Smooth muscle cell (in vitro differentiated cells): ENCODE results near the gene MIDN. TPM values are rescaled to one million over a fixed set of nuclear protein-coding genes. Genes with fewer than 3 reads are reported as not detected.

Experiments used
- DNase-seq: peaks from one replicate; lab custom pipeline; 2025; ENCODE audit not compliant: unreplicated experiment; lab: John Stamatoyannopoulos, UW
- H2AFZ ChIP-seq: fragments of 200-600 bp; sonication (generic); 2 replicates; pipeline ENCODE4 v1.6.0; 2016; ENCODE audit warnings: antibody characterized with exemption, low read depth, mild to moderate bottlenecking
- H3F3A ChIP-seq: fragments of 200-600 bp; sonication (generic); 2 replicates; pipeline ENCODE4 v1.6.0; 2017; ENCODE audit warnings: antibody characterized with exemption, low read depth
- H3K27ac ChIP-seq: fragments of 200-600 bp; sonication (generic); 2 replicates; pipeline ENCODE4 v1.5.1; 2016; ENCODE audit warnings: low read depth, mild to moderate bottlenecking
- H3K27me3 ChIP-seq: fragments of 200-600 bp; sonication (generic); 2 replicates; pipeline ENCODE4 v1.6.1; 2016; ENCODE audit warnings: low read depth, mild to moderate bottlenecking
- H3K36me3 ChIP-seq: fragments of 200-600 bp; sonication (generic); 2 replicates; pipeline ENCODE4 v1.5.1; 2016; ENCODE audit warnings: low read depth
- H3K4me1 ChIP-seq: fragments of 200-600 bp; sonication (generic); 2 replicates; pipeline ENCODE4 v1.5.1; 2016; ENCODE audit warnings: low read depth
- H3K4me2 ChIP-seq: fragments of 200-600 bp; sonication (generic); 2 replicates; pipeline ENCODE4 v1.6.0; 2016; ENCODE audit warnings: mild to moderate bottlenecking
- H3K4me3 ChIP-seq: fragments of 200-600 bp; sonication (generic); 2 replicates; pipeline ENCODE4 v1.5.1; 2016; ENCODE audit warnings: mild to moderate bottlenecking
- H3K79me2 ChIP-seq: fragments of 200-600 bp; sonication (generic); 2 replicates; pipeline ENCODE4 v1.6.0; 2016; ENCODE audit warnings: low read depth, mild to moderate bottlenecking
- H3K9ac ChIP-seq: fragments of 200-600 bp; sonication (generic); 2 replicates; pipeline ENCODE4 v1.6.0; 2016; ENCODE audit warnings: low read depth
- H3K9me3 ChIP-seq: fragments of 200-600 bp; sonication (generic); replicated peaks from 2 replicates; pipeline ENCODE4 v1.5.1; 2016; ENCODE audit warnings: low read depth
- H4K20me1 ChIP-seq: fragments of 200-600 bp; sonication (generic); 2 replicates; pipeline ENCODE4 v1.6.0; 2016; ENCODE audit warnings: low read depth
- WGBS: methylation state at CpG from one replicate; pipeline ENCODE4 v1.1.7; 2016; ENCODE audit warnings: low lambda C conversion rate; 5-methylcytosine and 5-hydroxymethylcytosine counted together
- polyA plus RNA-seq: library from polyadenylated mRNA; unstranded; fragments of >200 nt; fragmentation: Nextera tagmentation; extraction: Ambion mirVana; gene quantifications from 2 replicates; pipeline ENCODE4 v1.2.1, GENCODE V29; 2016
- total RNA-seq: library from RNA; depleted of rRNA; stranded (reverse); fragments of >200 nt; gene quantifications from 2 replicates; pipeline ENCODE4 v1.2.3, GENCODE V29; 2014
- TF ChIP-seq, protein P1 (sequence below): fragments of 200-600 bp; sonication (generic); IDR thresholded peaks from 2 replicates; pipeline ENCODE4 v1.5.1; 2017; ENCODE audit warnings: borderline replicate concordance, mild to moderate bottlenecking, antibody characterized with exemption; ENCODE audit not compliant: insufficient read depth, poor library complexity, severe bottlenecking

MIDN gene
- total and polyA plus RNA-seq, 2 experiments from 2014 or later: 58.5 to 65.3 TPM

DNA sequence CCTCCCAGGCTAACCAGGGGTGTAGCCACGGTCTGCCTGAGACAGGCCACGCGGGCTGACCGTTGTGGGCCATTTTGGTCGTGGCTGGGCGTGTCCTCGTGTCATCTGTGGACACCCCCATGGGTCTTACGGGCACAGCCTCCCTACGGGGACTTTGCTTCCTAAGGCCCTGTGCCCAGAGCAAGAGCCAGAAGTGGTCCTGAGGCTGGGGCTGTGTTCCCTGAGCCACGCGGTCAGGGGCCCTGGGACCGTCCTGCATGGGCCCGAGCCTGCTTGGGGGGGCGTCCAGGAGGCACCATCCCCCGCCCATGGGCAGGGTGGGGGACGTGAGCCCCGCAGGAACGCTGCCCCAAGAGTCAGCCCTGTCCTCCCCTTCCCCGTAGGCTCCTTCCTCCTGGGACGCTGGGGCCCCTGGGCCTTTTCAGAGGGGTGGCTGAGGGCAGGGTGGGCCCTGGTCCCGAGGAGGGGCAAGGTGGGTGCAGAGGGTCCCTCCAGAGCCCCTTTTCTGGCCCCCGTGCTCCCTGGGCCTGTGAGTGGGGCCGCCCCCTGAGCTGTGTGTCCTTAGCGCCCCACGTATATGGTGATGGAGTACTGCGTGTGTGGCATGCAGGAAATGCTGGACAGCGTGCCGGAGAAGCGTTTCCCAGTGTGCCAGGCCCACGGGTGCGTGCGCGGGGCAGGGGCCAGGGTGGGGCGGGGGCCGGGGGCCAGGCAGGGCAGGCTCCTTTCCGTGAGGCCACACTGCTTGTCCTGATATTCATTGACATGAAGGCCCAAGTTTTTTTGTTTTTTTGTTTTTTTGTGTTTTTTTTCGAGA lies 29.4 kb upstream of the MIDN start:
- peaks cover 65% of the 10 kb centered on the region for H3K79me2 ChIP-seq
- WGBS: 98% methylated on average over 30 of the region's 37 CpGs
- no peaks in the 10 kb centered on the region for H3K9me3 ChIP-seq
- no peaks in the 10 kb centered on the region for H3F3A ChIP-seq
- no peak overlapping the region for H3K4me2 ChIP-seq
- DNase-seq: no peak
- H4K20me1 ChIP-seq: peaks cover 74% of the 10 kb centered on the region
- H3K4me1 ChIP-seq: peaks cover 6% of the 10 kb centered on the region
- TF ChIP-seq, protein P1, sequence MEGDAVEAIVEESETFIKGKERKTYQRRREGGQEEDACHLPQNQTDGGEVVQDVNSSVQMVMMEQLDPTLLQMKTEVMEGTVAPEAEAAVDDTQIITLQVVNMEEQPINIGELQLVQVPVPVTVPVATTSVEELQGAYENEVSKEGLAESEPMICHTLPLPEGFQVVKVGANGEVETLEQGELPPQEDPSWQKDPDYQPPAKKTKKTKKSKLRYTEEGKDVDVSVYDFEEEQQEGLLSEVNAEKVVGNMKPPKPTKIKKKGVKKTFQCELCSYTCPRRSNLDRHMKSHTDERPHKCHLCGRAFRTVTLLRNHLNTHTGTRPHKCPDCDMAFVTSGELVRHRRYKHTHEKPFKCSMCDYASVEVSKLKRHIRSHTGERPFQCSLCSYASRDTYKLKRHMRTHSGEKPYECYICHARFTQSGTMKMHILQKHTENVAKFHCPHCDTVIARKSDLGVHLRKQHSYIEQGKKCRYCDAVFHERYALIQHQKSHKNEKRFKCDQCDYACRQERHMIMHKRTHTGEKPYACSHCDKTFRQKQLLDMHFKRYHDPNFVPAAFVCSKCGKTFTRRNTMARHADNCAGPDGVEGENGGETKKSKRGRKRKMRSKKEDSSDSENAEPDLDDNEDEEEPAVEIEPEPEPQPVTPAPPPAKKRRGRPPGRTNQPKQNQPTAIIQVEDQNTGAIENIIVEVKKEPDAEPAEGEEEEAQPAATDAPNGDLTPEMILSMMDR: no peak
- no peak overlapping the region for H3K9ac ChIP-seq
- H3K4me3 ChIP-seq: no peak overlapping the region
- H3K27ac ChIP-seq: no peak overlapping the region
- H3K36me3 ChIP-seq: no peaks in the 10 kb centered on the region
- H3K27me3 ChIP-seq: no peaks in the 10 kb centered on the region
- H2AFZ ChIP-seq: no peak overlapping the region

DNA sequence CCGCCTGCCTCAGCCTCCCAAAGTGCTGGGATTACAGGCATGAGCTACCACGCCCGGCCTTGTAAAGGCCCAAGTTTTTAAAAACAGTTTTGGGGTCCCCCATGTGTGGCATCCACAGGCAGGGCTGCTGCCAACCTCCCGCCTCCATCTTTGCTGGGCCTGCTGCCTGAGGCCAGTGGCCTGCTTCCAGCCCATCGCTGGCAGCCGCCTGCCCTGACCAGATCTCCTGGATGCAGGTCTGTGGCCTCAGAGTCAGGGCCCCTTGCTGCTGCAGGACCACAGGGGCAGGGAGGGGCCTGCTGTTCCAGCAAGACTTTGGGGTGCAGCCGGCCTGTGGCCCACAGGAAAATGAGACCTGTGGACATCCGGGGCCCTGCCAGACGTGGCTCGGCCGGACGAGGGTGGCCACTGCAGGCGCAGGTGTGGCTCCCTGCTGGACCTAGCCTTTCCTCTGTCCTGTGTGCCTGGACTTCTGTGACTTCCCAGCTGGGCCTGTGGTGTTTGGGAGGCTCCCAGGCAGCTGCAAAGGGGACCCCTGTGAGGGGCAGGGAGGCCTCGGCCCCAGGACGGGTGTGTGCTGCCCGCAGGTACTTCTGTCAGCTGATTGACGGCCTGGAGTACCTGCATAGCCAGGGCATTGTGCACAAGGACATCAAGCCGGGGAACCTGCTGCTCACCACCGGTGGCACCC lies 28.5 kb upstream of the MIDN start:
- Histone ChIP-seq H3K27me3 (no peaks in the 10 kb centered on the region), H3K36me3 (no peaks in the 10 kb centered on the region), H3K4me1 (no peaks in the 10 kb centered on the region), H3K79me2 (peaks cover 55% of the 10 kb centered on the region), H3K9me3 (no peaks in the 10 kb centered on the region), H3K9ac (no peak overlapping the region), H3F3A (no peaks in the 10 kb centered on the region), H3K4me3 (no peak overlapping the region), H4K20me1 (peaks cover 76% of the 10 kb centered on the region), H2AFZ (no peak overlapping the region), H3K27ac (no peak overlapping the region), H3K4me2 (no peak overlapping the region)
- 93% methylated on average over 19 of the region's 19 CpGs for WGBS
- DNase-seq: no peak
- TF ChIP-seq, protein P1: no peak

DNA sequence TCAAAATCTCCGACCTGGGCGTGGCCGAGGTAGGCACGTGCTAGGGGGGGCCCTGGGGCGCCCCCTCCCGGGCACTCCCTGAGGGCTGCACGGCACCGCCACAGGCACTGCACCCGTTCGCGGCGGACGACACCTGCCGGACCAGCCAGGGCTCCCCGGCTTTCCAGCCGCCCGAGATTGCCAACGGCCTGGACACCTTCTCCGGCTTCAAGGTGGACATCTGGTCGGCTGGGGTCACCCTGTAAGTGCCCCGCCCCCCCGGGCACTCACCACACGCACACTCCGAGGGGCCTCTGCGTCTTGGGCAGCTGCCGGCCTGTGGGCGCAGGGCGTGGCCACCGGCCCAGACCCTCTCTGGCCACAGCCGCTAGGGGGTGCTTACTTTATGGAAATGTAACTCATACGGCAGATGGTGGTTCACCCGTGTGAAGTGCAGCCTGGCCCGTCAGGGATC lies 27.9 kb upstream of the MIDN start:
- no peak overlapping the region for H3K4me2 ChIP-seq
- H2AFZ ChIP-seq: no peak overlapping the region
- peaks cover 49% of the 10 kb centered on the region for H3K79me2 ChIP-seq
- no peaks in the 10 kb centered on the region for H3K36me3 ChIP-seq
- no peak for DNase-seq
- TF ChIP-seq, protein P1: no peak
- H3K4me3 ChIP-seq: no peak overlapping the region
- H3K4me1 ChIP-seq: no peaks in the 10 kb centered on the region
- H3K9ac ChIP-seq: no peak overlapping the region
- WGBS: 95% methylated on average over 33 of the region's 33 CpGs
- H3F3A ChIP-seq: no peaks in the 10 kb centered on the region
- H4K20me1 ChIP-seq: peaks cover 74% of the 10 kb centered on the region
- no peak overlapping the region for H3K27ac ChIP-seq
- H3K27me3 ChIP-seq: no peaks in the 10 kb centered on the region
- H3K9me3 ChIP-seq: no peaks in the 10 kb centered on the region
